Measurements from ENCODE around the gene TM4SF5. TPM values are rescaled to one million over a fixed set of nuclear protein-coding genes. Genes with fewer than 3 reads are reported as not detected.

The TM4SF5 gene
- not detected for total RNA-seq (2013)
- polyA plus RNA-seq (not detected), polyA minus RNA-seq (not detected in 2 replicates), total RNA-seq (0 to 0.15 (median 0) reads per million in 11 experiments)

- H3K27ac Mint-ChIP-seq, result peak within 1 kb of the TSS; percentile 86 to 97 (median 94)
- H3K4me2 ChIP-seq (replicated peaks; ENCODE audit: extremely low read depth, low read length, poor library complexity, severe bottlenecking), result peak within 1 kb of the TSS; percentile 4
- peaks cover 0 to 6% of the 10 kb centered on the region in 2 donors for H3K36me3 Mint-ChIP-seq
- peaks cover 0 to 4% (median 0%) of the 10 kb centered on the region in 7 donors for H3K9me3 Mint-ChIP-seq
- H3K79me2 ChIP-seq (ENCODE audit: insufficient read depth, low read length), result no peaks in the 10 kb centered on the region
- peaks cover 4 to 31% (median 25%) of the 10 kb centered on the region in 3 donors for H3K27me3 Mint-ChIP-seq (ENCODE audit: low read depth in 3 of 3)
- H3K9me3 ChIP-seq (replicated peaks in 1 of 2; ENCODE audit: control insufficient read depth in 1 of 2, insufficient read depth in 1 of 2, low read length in 2 of 2), result no peaks in the 10 kb centered on the region
- intact Hi-C loops (cut with micrococcal nuclease), result loop anchor here in 1 of 2 donors (2.0 kb wide), 1 partner anchor 15 kb away; the partner anchor contains the start of gene VMO1
- no peaks in the 10 kb centered on the region for H3K36me3 ChIP-seq (replicated peaks in 1 of 2; ENCODE audit: control insufficient read depth in 1 of 2, insufficient read depth in 2 of 2, low read length in 2 of 2)
- H3K27ac ChIP-seq (ENCODE audit: low read depth in 1 of 2, low read length in 2 of 2), result peak within 1 kb of the TSS; percentile 51 to 98
- H4K20me1 ChIP-seq (ENCODE audit: insufficient read depth, low read length), result no peaks in the 10 kb centered on the region
- no peak for DNase-seq
- WGBS (ENCODE audit: insufficient coverage), result 85% methylated on average over 10 of the region's 13 CpGs
- no peak within 1 kb of the TSS for H3K4me3 ChIP-seq (replicated peaks in 1 of 3; ENCODE audit: low read depth in 2 of 3, low read length in 3 of 3)
- peaks cover 45% of the 10 kb centered on the region for H3K4me1 Mint-ChIP-seq
- H3K4me1 ChIP-seq (ENCODE audit: control insufficient read depth in 1 of 2, insufficient read depth in 2 of 2, low read length in 2 of 2), result peaks cover 46 to 52% of the 10 kb centered on the region in 2 donors
- H2AFZ ChIP-seq (ENCODE audit: insufficient read depth, low read depth, low read length, poor library complexity, severe bottlenecking), result peak within 1 kb of the TSS; percentile 62
- H3K4me3 Mint-ChIP-seq, result peak within 1 kb of the TSS in 1 of 2 donors; percentile 42
- no peak within 1 kb of the TSS for H3K9ac ChIP-seq (ENCODE audit: insufficient read depth, low read length, poor library complexity, severe bottlenecking)
- TF ChIP-seq CTCF (IDR thresholded peaks at IDR 0.05), result no peak
- no peaks in the 10 kb centered on the region for H3K27me3 ChIP-seq (ENCODE audit: control insufficient read depth in 2 of 2, insufficient read depth in 2 of 2, low read length in 2 of 2)
Measured at GRCh38 chr17:4771519-4772234, at the start of gene TM4SF5. Gene TM4SF5, plus strand, starts transcription at chr17:4771886. Its CDS starts 37 bp downstream, at chr17:4771923.

GRCh38 chr17:4722678-4723240, 48.9 kb upstream of the TM4SF5 start:
- no peak for TF ChIP-seq CTCF (IDR thresholded peaks at IDR 0.05)
- intact Hi-C loops (cut with micrococcal nuclease), result no loop called here
- peak overlapping the region; percentile 27 to 36 for H3K27ac ChIP-seq (ENCODE audit: low read depth in 1 of 2, low read length in 2 of 2)
- H3K79me2 ChIP-seq (ENCODE audit: insufficient read depth, low read length), result peaks cover 14% of the 10 kb centered on the region
- no peak overlapping the region for H2AFZ ChIP-seq (ENCODE audit: insufficient read depth, low read depth, low read length, poor library complexity, severe bottlenecking)
- H3K4me1 ChIP-seq (ENCODE audit: control insufficient read depth in 1 of 2, insufficient read depth in 2 of 2, low read length in 2 of 2), result peaks cover 35 to 54% of the 10 kb centered on the region in 2 donors
- no peak overlapping the region for H3K4me2 ChIP-seq (replicated peaks; ENCODE audit: extremely low read depth, low read length, poor library complexity, severe bottlenecking)
- H3K9me3 Mint-ChIP-seq, result peaks cover 0 to 3% (median 0%) of the 10 kb centered on the region in 7 donors
- H3K4me3 ChIP-seq (replicated peaks in 1 of 3; ENCODE audit: low read depth in 2 of 3, low read length in 3 of 3), result no peak overlapping the region
- H4K20me1 ChIP-seq (ENCODE audit: insufficient read depth, low read length), result peaks cover 43% of the 10 kb centered on the region
- 75% methylated on average over 12 of the region's 16 CpGs for WGBS (ENCODE audit: insufficient coverage)
- no peak overlapping the region for H3K9ac ChIP-seq (ENCODE audit: insufficient read depth, low read length, poor library complexity, severe bottlenecking)
- peaks cover 45 to 51% of the 10 kb centered on the region in 2 donors for H3K36me3 Mint-ChIP-seq
- H3K4me3 Mint-ChIP-seq, result no peak overlapping the region
- no peak for DNase-seq
- H3K36me3 ChIP-seq (replicated peaks in 1 of 2; ENCODE audit: control insufficient read depth in 1 of 2, insufficient read depth in 2 of 2, low read length in 2 of 2), result peaks cover 40 to 42% of the 10 kb centered on the region in 2 donors
- H3K27ac Mint-ChIP-seq, result peak overlapping the region; percentile 42 to 91 (median 81)
- H3K27me3 Mint-ChIP-seq (ENCODE audit: low read depth in 3 of 3), result peaks cover 1 to 3% (median 2%) of the 10 kb centered on the region in 3 donors
- H3K4me1 Mint-ChIP-seq, result peaks cover 53% of the 10 kb centered on the region
- H3K9me3 ChIP-seq (replicated peaks in 1 of 2; ENCODE audit: control insufficient read depth in 1 of 2, insufficient read depth in 1 of 2, low read length in 2 of 2), result no peaks in the 10 kb centered on the region
- H3K27me3 ChIP-seq (ENCODE audit: control insufficient read depth in 2 of 2, insufficient read depth in 2 of 2, low read length in 2 of 2), result no peaks in the 10 kb centered on the region
